ENCODE results near the gene CD46.
A peak's percentile ranks its signal among the peaks of the same experiment; 100 is the strongest.

The CD46 gene

DNA sequence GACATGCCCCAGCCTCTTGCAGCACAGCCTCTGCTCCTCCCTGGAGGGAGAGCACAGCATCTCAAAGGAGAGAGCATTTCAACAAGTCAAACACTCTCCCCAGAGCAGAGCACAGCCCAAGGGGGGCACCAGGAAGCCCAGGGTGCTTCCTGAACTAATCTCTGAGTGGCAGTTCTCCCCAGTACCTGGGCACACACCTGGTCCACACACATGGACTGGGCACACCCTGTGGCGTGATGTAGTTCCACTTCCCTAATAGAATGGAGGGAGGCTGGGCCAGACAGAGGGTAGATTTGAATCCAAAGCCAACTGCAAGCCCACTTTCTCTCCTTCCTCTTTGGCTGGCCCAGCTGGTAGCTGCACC, 55.5 kb downstream of the CD46 start:
- no peak for TF ChIP-seq CTCF (IDR thresholded peaks at IDR 0.05; ENCODE audit: low read depth, low read length)
- in situ Hi-C loops (cut with HindIII; ENCODE audit: low sequenced_read_pairs) = no loop called here
- no peak for DNase-seq (ENCODE audit: low read depth, low spot score)
- no peak overlapping the region for H3K4me3 ChIP-seq (ENCODE audit: low read depth, low read length)

GRCh38 chr1:207807690-207808321, 56.0 kb downstream of the CD46 start:
- DNase-seq (ENCODE audit: low read depth, low spot score) = no peak
- TF ChIP-seq CTCF (IDR thresholded peaks at IDR 0.05; ENCODE audit: low read depth, low read length) = no peak
- in situ Hi-C loops (cut with HindIII; ENCODE audit: low sequenced_read_pairs) = no loop called here
- no peak overlapping the region for H3K4me3 ChIP-seq (ENCODE audit: low read depth, low read length)

DNA sequence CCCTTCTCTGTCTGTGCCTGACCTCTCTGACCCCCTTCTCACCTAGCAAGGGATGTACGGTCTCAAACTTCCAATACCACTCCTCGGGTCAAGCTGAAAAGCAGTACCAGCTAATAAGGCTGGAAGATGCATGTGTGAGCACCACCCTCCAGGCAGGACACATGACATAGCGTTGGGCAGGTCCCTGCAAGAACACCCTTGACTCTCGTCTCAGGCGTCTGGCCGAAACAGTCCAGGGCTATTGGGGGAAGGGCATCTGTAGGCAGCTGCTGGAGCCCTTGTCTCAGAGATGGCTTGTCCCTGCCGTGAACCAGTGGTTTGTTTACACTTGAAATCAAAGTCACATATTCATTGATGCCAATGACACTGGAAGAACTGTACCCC, 56.5 kb downstream of the CD46 start:
- no peak for TF ChIP-seq CTCF (IDR thresholded peaks at IDR 0.05; ENCODE audit: low read depth, low read length)
- in situ Hi-C loops (cut with HindIII; ENCODE audit: low sequenced_read_pairs) = no loop called here
- no peak overlapping the region for H3K4me3 ChIP-seq (ENCODE audit: low read depth, low read length)
- DNase-seq (ENCODE audit: low read depth, low spot score) = no peak

DNA sequence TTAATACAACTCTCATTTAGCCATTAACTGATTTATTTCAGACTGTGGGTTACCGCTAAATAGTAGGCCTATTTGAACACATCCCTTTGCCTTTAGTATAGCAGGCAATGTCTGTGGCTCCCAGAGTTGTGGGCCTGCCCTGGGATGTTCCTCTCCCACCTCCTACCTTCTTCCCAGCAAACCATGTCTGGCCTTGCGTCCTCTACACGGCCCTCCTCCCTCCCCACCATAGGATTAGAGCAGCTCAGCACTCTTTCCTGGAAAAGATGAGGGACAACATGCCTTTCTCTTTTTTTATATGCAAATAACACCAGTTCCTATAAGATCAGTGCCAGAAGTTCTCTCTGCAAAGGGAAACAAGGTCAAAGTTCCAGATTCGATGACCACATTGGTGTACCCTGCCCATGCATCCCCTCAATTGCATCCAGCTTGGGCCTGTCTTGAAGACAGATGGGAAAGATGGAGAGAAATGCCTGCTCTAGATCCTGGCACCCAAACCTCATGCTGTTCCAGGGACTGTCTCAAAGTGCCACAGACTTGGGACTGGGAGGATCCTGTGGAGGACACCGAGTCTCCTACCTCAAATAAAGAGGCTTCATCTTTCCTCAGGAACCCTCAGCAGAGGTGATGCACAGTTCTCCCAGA, 57.2 kb downstream of the CD46 start:
- no peak for TF ChIP-seq CTCF (IDR thresholded peaks at IDR 0.05; ENCODE audit: low read depth, low read length)
- in situ Hi-C loops (cut with HindIII; ENCODE audit: low sequenced_read_pairs) = no loop called here
- DNase-seq (ENCODE audit: low read depth, low spot score) = no peak
- H3K4me3 ChIP-seq (ENCODE audit: low read depth, low read length) = no peak overlapping the region

DNA sequence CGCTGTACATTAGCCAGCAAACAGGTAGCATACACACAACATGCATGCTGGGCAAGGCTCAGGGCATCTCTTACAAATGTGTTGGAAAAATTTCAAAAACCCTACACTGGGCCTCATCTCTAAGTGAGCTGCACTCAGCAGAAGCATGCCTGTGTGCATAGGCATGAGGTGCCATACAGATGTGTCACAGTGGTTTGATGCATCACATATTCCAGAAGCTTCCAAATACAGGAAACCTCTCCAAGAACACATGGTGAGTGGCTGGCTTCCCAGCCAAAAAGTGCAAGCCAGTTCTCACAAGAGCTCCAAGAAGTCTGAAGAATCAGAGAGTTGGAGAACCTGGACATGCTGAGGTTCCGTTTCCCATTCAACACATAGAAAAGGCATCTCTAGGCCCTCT, 58.3 kb downstream of the CD46 start:
- no peak for TF ChIP-seq CTCF (IDR thresholded peaks at IDR 0.05; ENCODE audit: low read depth, low read length)
- in situ Hi-C loops (cut with HindIII; ENCODE audit: low sequenced_read_pairs) = no loop called here
- H3K4me3 ChIP-seq (ENCODE audit: low read depth, low read length) = no peak overlapping the region
- DNase-seq (ENCODE audit: low read depth, low spot score) = peak; percentile 62

GRCh38 chr1:207810606-207811295, 58.9 kb downstream of the CD46 start:
- no peak for DNase-seq (ENCODE audit: low read depth, low spot score)
- TF ChIP-seq CTCF (IDR thresholded peaks at IDR 0.05; ENCODE audit: low read depth, low read length) = no peak
- no peak overlapping the region for H3K4me3 ChIP-seq (ENCODE audit: low read depth, low read length)
- in situ Hi-C loops (cut with HindIII; ENCODE audit: low sequenced_read_pairs) = no loop called here
